Gastroesophageal sphincter (tissue), 3 donors: ENCODE measurements around the gene EFHD2.

ENCODE experiments used
- CTCF ChIP-seq, 4 experiments: fragments of 200-600 bp in 2 of 4; fragments of 450-650 bp in 2 of 4; sonication (generic) in 1 of 4; IDR thresholded peaks; one replicate each; pipeline ENCODE4 v1.5.1; 2017 to 2019; ENCODE audit warnings: antibody characterized with exemption in 4 of 4, mild to moderate bottlenecking in 2 of 4, moderate library complexity in 2 of 4
- POLR2AphosphoS5 ChIP-seq: sonication (generic); formaldehyde crosslinking; IDR thresholded peaks from one replicate; pipeline ENCODE4 v1.6.1; 2017; ENCODE audit warnings: antibody characterized with exemption

- TF ChIP-seq CTCF (IDR thresholded peaks at IDR 0.05) (no peak), POLR2AphosphoS5 (no peak)
Measured at GRCh38 chr1:15403962-15404580, 5.6 kb upstream of the EFHD2 start.
